ENCODE measurements around the gene TNPO1.

TNPO1 gene

DNA sequence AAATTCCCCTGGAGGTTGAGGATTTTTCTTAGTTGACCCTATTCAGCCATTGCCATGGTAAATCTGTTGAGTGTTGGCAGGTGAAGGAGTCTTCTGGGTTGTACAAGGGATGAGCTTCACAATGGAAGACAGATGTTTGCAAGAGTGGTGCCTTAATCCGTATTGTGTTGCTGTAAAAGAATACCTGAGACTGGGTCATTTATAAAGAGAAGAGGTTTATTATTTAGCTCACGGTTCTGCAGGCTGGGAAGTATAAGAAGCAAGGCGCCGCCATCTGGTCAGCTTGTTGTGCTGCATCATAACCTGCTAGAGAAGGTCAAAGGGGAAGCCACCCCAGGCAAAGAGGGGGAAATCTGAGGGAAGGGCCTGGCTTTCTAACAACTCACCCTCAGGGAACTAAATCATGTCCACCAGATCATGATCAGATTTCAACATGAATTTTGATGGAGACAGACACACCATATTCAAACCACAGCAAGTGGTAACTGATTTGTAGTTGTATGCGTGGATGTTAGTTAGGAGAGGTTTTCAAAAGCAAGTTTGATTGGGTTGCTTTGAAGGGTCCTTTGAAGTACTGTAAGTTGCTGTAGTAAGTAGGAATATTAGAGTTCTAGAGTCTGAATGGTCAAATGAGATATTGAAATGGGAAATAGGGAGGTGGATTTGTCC, 2.5 kb downstream of the TNPO1 start:
- peak; percentile 36 for DNase-seq (ENCODE audit: low read depth)

DNA sequence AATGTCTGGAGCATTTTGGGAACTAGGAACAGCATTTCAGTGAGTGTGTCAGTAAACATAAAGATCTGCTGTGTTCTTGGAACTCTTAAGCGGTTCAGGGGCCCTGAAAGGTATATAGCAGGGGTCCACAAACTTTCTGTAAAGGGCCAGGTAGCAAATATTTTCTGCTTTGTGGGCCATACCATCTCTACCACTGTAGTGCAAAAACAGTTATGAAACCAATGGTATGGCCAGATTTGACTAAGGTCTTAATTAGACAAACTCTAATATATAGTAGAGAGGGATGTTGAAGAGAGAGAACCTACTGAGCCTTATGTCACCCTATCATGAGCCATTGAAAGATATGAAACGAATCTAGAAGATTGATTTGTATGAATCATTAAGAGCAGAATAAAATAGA, 5.3 kb downstream of the TNPO1 start:
- DNase-seq (ENCODE audit: low read depth): no peak

DNA sequence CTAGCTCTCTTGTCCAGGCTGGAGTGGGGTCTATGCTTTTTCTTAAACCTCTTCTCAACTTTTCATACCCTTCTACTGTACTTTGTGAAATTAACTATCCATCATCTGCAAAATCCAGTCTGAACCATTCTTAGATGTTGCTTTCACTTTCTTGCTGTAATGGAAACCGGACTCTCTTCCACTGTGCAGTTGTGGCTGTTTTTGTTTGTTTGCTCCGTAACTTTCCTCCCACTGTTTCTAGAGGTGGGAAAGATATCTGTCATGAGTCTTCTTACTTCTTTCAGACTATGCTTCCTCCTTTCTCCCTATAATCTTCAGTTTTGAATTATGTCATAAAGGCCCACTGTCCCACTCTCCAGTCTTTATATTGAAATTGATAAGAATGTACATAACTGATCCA, 6.5 kb downstream of the TNPO1 start:
- no peak for DNase-seq (ENCODE audit: low read depth)

DNA sequence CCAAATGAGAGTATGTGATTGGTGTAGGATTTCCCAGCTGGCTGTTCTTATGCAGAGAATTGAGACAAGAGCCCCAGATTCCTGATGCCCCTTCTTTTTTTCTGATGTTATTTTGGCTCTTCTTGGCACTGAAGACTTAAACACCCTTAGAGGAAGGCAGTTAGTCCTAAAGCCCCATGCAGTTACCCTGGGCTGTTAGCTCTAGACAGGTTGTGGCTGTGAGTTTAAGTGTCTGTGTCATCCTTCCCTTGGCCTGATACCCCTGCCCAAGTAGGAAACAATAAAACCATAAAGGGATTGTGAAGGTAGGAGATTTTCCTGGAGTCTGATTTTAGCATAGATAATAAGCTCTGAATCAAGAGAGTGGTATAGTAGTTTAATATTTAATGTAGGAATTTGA, 13.2 kb downstream of the TNPO1 start:
- DNase-seq (ENCODE audit: low read depth): no peak

DNA sequence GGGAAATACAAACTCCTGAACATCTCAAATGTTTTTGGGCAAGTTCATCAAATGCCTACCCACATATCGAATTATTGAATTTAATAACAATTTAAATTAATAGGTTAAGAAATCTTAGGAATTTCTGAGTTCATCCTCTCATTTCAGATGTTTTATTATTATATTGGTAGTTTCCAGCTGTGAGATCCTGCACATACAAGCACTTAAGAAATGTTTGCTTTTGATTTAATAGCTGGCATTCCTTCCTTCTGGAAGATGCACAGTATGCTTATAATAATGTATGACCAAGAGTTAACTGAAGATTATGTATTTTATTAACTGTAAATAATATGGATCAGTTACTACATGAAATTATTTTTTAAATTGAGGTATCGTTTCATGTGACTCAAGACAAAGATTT, 13.9 kb downstream of the TNPO1 start:
- DNase-seq (ENCODE audit: low read depth): no peak

DNA sequence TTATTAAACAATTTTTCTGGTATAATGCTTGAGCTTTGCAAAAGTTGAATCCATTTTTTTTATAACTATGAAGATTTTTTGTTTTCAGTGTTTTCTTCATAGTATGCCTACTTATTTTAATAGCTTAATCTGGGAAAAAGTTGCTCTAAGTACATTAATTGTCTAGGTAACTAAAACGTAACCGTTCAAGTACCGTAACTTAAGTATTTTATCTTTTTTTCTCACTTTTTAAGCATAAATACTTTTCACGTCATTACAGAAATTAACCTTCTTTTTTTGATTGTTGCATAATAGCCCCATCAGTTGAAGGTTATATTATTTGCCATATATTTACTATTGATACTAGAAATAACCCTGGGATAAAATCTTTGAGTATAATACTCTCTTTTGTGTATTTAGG, 15.2 kb downstream of the TNPO1 start:
- DNase-seq (ENCODE audit: low read depth): no peak

DNA sequence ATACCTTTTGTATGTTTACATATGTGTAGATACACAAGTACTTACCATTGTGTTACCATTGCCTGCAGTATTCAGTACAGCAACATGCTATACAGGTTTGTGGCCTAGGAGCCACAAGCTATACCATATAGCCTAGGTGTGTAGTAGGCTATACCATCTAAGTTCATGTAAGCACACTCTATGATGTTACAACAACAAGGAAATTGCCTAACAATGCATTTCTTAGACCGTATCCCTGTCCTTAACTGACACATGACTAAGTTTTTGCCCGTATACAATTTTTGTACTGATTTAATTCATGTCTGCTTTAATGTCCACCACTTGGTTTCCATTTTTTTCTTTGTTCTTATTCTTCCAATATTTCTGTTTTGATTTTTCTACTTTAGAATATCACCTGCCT, 18.5 kb downstream of the TNPO1 start:
- no peak for DNase-seq (ENCODE audit: low read depth)

DNA sequence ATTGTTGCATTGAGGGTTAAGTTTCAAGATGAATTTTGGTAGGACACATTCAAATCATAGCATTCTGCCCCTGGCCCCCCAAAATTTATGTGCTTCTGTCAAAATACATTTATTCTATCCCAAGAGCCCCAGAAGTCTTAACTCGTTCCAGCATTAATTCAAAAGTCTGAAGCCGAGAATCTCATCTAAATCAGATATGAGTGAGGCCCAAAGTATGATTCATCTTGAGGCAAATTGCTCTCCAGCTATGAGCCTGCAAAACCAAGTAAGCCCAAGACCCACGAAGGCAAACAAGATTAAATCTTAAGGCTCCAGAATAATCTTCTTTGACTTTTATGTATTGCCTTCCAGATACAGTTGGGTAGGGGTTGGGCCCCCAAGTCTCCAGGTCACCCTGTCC, 19.2 kb downstream of the TNPO1 start:
- no peak for DNase-seq (ENCODE audit: low read depth)

DNA sequence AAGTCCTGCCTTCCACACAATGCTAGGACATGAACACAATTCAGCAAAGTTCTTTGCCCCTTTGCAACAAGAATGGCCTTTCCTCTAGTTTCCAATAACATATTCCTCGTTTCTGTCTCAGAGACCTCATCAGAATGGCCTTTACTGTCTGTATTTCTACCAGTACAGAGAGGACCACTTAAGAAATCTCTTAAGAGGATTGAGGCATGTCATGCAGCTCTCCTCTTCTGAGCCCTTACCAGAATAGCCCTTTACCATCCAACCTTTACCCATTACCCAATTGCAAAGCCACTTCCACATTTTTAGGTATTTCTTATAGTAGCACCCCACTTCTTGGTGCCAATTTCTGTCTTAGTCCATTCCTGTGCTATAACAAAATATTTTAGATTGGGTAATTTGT, 20.3 kb downstream of the TNPO1 start:
- DNase-seq (ENCODE audit: low read depth): no peak

DNA sequence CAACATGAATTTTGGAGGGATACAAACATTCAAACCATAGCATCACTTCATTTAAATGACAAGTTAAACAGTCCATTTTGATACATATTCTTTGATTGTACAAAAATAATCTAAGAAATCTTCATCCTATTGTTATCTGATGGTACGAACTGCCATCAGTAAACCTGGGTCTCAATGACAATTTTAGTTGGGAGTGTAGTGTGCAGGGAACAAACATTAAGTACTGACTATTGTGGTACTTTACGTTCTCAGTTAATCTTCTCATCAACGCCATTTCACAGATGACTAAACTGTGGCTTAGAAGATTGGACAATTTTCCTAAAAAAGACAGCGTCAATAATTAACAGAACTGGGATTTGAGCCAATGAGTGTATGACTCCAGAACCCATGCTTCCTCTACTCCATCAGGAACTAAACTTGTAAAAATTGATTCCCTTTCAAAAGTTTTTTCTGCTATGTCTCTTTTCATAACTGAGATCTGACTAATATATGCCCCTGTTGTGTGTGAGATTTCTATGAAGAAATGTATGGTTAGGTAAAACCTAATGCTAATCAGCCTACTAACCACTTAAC, 21.1 kb downstream of the TNPO1 start:
- DNase-seq (ENCODE audit: low read depth): no peak

DNA sequence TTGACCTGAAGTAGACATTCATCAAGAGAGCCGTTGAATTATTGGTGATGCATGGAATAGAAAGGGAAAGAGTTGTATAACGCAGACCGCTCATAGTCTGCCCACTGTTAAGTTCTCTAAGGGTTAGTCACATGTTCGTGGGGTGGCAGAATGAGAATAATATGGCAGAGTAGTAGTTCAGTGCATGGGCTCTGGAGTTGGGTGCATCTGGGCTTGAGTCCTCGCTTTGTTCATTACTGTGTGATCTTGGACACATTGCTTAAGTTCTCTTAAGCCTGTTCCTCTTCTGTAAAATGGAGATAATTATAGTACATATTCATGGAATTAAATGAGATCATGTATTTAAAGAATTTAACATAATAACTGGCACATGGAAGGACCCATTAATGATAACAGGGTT, 23.6 kb downstream of the TNPO1 start:
- no peak for DNase-seq (ENCODE audit: low read depth)

DNA sequence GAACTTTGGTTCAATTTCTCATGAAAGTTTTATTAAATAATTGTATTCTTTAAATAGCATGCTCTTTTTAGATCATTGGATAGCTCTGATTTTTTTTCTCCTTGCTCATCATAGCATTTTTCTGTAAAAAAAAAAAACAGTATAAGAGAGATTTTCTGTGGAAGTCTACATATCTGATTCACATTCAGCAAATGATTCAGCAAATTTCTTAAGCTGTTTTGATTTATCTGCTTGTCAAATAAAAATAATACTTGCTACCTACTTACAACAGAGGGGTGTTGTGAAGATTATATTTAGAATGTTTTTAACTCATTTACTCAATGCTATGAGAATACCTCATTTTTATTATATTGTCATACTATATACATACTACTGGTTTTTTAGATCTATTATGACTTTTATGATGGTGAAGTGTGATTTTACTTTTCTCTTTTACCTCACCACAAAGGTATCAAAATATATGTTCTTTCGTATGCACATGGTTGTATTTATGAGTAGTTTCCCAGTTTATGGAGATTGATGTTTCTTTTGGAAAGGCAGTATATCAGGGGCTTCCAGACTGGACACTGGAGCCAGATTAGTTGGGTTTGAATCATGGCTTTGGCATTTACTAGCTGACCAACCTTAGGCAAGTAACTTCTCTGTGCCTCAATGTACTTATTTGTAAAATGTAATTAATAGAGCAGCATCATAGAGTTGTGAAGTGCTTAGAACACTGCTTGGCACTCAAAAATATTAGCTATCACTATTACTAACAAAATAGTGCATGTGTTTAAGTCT, 25.5 kb downstream of the TNPO1 start:
- DNase-seq (ENCODE audit: low read depth): no peak

DNA sequence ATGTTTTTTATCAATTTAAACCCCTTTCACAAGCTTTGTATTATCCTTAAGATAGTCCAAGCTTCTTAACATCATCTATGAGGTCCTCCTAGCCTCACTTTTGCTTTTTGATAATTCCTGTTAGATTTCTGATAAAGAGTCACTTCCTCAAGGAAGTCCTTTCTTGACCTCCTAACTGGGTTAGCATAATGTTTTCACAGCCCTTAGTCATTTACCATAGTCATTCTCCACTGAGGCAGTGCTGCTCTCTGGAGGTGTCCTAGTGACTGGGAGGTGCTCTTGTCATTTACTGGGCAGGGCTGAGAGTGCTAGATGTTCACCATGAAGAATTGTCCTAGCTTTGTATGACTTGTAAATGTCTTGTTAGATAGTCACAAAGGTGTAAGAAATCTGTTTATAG, 26.4 kb downstream of the TNPO1 start:
- DNase-seq (ENCODE audit: low read depth): no peak

DNA sequence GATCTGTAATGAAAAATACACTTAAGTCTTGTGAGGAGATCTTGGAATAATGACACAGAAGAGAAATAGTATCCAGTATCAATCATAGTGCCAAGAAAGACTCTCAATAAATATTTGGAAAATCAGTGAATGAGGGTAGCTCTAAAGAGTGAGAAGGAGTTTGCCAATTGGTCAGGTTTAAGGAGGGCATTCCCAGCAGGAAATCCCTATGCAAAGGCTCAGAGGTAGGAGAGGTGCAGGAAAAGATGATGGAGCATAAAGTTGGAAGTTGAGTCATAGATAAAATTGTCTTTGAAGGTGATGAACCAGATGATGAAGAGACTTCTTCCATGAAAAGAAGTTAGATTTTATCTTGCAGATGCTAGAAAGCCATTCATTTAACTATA, 27.8 kb downstream of the TNPO1 start:
- DNase-seq (ENCODE audit: low read depth): no peak

DNA sequence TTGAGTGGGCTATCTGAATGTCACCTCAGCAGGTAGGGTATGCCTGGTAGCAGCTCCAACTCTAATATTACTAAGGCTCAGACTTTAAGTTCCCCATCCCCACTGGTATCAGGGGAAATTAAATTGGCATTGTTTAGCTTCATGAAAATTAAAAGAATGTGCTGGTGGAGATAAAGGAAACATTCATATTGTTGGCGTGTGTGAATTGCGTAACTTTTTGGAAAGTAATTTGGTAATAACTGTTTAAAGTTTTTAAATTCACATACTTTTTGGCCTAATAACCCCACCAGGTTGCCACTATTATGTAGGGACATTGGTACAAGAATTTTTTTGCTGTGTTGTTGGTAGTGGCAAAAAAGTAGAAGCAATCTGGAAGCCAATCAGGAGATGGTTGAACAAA, 29.4 kb downstream of the TNPO1 start:
- DNase-seq (ENCODE audit: low read depth): no peak

DNA sequence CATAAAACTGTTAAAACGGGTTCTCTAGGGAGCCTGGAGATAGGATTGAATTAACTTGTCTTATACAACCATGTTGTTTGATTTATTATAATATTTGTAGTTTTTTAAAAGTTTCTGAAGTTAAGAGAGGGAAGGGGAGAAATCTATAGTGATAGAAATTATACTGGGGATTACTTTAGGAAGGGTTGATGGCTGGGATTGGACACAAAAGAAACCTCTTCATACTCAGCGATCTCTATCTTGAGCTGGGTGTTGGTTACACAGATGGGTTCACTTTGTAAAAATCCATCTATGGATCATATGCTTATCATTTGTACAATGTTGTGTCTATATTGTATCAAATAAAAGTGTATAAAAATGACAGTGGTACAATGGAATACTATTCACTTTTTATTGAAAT, 30.0 kb downstream of the TNPO1 start:
- no peak for DNase-seq (ENCODE audit: low read depth)

DNA sequence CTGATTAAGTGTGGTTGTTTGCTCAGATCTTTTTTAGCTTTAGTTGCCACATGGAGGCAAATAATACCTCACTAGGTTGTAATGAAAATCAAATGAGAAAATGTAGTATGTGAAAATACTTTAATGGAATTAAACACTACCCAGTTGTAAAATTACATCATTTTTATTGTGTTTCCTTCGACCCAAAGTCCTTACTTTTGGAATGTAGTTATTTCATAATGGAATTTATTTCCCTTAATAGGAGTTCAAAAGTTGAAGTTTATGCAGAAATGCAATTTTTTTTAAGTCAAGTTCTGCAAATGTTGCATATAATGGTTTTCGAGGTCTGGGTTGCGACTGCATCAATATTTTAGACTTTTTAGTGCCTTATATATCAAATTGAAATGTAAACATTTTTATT, 31.0 kb downstream of the TNPO1 start:
- DNase-seq (ENCODE audit: low read depth): no peak

DNA sequence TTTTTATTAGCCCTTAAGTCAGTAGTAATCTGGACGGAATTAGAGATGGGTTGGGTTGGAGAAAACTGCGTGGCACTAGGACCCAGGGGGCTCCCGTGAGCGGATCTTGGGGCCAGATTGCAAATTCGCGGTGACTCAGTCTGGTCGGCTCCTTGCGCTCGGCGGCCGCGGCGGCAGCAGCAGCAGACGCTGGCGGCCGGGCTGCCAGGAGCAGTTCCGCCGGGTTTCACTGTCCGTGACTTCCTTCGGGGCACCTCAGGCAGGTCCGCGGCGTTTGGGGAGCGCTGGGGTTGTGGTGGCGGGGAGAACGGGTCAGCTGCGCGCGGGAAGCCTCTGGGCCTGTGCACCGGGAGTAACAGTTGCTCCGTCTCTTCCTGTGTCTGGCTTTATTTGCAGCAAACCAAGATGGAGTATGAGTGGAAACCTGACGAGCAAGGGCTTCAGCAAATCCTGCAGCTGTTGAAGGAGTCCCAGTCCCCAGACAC, 31.6 kb downstream of the TNPO1 start:
- peak; percentile 80 for DNase-seq (ENCODE audit: low read depth)

DNA sequence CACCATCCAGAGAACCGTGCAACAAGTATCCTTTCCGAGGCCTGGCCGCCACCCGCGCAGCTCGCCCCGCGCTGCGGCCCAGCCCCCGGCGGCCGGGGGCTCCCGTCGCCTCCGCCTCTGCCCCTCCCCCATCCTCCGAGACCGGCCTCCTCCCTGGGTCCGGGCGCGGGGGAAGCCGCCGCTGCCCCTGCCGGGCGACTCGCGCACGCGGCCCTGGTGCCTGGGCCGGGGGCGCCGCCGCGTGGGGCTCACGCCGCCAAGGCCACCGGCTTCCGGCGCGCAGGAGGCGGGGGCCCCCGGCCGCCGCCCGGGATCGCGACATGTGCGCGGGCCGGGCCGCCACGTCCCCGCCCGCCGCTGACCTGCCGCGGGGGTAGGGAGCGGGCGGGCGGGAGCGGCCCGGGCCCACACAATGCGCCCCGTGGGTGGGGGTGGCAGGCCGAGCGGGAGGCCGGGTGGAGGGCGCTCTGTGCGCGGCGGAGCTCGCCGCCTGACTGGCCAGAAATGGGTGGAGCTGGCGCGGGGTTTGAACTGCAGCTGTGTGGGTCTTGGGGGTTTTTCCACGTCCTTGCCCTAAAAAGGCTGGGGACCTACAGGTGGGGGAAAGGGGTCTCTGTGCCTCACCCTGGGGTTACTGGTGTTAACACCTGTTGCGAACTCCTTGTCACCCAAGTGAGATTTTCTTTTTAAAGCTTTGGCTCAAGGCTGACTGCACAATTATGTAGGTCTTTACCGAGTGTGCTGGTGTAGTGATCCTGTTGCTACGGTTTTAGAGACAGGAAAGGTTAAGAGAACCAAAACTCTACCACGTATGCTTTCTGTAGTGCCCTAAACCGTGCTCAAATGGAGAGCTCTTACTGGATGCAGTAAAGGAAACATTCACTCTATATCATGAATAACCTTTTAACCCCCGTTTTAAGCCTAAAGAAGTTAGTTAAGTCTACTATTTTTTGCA, 32.3 kb downstream of the TNPO1 start:
- peak; percentile 38 for DNase-seq (ENCODE audit: low read depth)

DNA sequence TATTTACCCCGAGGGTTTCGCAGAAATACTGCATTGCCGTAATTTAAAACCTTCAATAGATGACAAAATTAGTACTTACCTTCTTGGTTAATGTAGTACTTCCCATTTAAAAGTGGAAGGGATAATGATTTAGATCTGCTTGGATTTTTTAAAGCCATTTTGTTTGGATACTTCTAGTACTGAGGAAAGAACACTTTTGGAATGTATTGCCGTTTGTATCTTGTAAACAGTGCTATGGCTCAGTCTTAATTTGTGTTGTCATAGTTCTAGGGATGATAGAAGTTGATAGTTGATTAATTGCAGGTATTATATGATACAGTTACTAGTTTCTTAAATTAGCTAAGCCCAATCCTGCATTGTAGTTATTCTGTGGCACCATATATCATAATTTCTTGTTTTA, 33.1 kb downstream of the TNPO1 start:
- no peak for DNase-seq (ENCODE audit: low read depth)

DNA sequence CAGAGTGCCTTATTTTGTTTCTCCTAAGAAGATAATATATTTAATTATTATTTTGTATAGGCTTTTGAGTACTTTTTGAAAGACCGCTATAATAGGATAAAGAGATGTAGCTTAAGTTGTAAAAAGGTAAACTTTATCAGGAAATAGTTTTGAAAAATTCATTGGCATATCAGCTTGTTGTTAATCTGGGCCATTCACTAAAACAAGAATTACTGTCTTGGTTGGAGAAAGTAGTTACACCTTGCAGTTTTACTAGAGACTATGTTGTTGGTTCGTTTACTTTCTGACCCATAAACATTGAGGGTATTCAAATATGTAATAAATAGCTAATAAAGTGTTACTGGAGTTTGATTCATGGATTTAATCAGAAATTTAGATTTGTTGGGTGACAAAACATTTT, 33.7 kb downstream of the TNPO1 start:
- DNase-seq (ENCODE audit: low read depth): no peak

DNA sequence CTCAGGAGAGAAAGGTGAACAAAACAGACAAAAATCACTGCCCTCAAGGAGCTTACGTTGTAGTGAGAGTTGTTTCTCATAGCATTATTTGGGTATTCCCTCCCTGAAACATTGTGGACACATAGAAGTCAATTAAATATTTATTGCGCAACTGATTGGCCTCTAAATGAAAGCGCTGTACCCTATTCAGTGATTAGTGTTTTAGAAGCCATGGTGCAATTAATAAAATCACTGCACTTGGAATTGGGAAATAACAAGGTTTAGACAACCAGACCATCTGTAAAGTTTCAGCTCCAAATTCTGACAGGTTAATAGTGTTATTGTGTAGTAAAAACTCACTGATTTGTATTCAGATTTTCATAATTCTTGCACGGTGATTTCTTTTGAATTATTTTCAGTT, 35.9 kb downstream of the TNPO1 start:
- no peak for DNase-seq (ENCODE audit: low read depth)

Measured in activated T-cell treated with anti-CD3 and anti-CD28 coated beads for 24 hours (primary cell).